ENCODE data around the gene CPNE2.

DNA sequence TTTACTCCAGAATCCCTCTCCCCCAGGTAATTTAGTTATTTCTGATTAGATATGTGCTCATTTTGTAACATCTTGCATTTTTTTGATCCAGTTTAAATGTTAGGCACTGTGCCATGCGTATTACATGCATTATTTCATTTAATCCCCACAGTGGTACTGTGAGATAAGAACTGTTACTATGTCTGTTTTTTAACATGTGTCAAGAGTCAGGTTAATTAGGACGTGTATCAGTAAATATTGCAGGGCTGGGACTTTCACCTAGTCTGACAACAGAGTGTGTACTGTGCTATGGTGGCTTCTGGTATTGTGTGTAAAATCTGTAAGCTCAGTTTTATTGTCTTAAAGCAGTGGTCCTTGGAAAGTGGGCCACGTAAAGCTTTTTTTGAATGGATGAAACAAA, 104.4 kb downstream of the CPNE2 start:
- TF ChIP-seq POLR2A (IDR thresholded peaks at IDR 0.05; ENCODE audit: low read length) (no peak), KDM1A (IDR thresholded peaks at IDR 0.05; ENCODE audit: low read depth) (no peak), MAFK (IDR thresholded peaks at IDR 0.05; ENCODE audit: partially characterized antibody) (no peak), EP300 (IDR thresholded peaks at IDR 0.05) (no peak), SMC3 (IDR thresholded peaks at IDR 0.05) (no peak), HDAC2 (IDR thresholded peaks at IDR 0.05) (no peak), RFX5 (IDR thresholded peaks at IDR 0.05) (no peak), NR3C1 (IDR thresholded peaks at IDR 0.05) (no peak), MYC (IDR thresholded peaks at IDR 0.05; ENCODE audit: borderline replicate concordance, low read length) (no peak)
- TF ChIP-seq, protein P1, sequence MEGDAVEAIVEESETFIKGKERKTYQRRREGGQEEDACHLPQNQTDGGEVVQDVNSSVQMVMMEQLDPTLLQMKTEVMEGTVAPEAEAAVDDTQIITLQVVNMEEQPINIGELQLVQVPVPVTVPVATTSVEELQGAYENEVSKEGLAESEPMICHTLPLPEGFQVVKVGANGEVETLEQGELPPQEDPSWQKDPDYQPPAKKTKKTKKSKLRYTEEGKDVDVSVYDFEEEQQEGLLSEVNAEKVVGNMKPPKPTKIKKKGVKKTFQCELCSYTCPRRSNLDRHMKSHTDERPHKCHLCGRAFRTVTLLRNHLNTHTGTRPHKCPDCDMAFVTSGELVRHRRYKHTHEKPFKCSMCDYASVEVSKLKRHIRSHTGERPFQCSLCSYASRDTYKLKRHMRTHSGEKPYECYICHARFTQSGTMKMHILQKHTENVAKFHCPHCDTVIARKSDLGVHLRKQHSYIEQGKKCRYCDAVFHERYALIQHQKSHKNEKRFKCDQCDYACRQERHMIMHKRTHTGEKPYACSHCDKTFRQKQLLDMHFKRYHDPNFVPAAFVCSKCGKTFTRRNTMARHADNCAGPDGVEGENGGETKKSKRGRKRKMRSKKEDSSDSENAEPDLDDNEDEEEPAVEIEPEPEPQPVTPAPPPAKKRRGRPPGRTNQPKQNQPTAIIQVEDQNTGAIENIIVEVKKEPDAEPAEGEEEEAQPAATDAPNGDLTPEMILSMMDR (IDR thresholded peaks at IDR 0.05), result no peak
- TF ChIP-seq, protein P2, sequence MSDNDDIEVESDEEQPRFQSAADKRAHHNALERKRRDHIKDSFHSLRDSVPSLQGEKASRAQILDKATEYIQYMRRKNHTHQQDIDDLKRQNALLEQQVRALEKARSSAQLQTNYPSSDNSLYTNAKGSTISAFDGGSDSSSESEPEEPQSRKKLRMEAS (IDR thresholded peaks at IDR 0.05), result no peak
- TF ChIP-seq, protein P3, sequence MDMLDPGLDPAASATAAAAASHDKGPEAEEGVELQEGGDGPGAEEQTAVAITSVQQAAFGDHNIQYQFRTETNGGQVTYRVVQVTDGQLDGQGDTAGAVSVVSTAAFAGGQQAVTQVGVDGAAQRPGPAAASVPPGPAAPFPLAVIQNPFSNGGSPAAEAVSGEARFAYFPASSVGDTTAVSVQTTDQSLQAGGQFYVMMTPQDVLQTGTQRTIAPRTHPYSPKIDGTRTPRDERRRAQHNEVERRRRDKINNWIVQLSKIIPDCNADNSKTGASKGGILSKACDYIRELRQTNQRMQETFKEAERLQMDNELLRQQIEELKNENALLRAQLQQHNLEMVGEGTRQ (IDR thresholded peaks at IDR 0.05), result no peak
- TF ChIP-seq, protein P4, sequence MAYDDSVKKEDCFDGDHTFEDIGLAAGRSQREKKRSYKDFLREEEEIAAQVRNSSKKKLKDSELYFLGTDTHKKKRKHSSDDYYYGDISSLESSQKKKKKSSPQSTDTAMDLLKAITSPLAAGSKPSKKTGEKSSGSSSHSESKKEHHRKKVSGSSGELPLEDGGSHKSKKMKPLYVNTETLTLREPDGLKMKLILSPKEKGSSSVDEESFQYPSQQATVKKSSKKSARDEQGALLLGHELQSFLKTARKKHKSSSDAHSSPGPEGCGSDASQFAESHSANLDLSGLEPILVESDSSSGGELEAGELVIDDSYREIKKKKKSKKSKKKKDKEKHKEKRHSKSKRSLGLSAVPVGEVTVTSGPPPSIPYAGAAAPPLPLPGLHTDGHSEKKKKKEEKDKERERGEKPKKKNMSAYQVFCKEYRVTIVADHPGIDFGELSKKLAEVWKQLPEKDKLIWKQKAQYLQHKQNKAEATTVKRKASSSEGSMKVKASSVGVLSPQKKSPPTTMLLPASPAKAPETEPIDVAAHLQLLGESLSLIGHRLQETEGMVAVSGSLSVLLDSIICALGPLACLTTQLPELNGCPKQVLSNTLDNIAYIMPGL (CRISPR knock-in tag; IDR thresholded peaks at IDR 0.05; ENCODE audit: borderline replicate concordance), result no peak

Measured in A549 (cell line).